ENCODE results near the gene UPF3A.
A peak's percentile ranks its signal among the peaks of the same experiment; 100 is the strongest.

UPF3A gene

DNA sequence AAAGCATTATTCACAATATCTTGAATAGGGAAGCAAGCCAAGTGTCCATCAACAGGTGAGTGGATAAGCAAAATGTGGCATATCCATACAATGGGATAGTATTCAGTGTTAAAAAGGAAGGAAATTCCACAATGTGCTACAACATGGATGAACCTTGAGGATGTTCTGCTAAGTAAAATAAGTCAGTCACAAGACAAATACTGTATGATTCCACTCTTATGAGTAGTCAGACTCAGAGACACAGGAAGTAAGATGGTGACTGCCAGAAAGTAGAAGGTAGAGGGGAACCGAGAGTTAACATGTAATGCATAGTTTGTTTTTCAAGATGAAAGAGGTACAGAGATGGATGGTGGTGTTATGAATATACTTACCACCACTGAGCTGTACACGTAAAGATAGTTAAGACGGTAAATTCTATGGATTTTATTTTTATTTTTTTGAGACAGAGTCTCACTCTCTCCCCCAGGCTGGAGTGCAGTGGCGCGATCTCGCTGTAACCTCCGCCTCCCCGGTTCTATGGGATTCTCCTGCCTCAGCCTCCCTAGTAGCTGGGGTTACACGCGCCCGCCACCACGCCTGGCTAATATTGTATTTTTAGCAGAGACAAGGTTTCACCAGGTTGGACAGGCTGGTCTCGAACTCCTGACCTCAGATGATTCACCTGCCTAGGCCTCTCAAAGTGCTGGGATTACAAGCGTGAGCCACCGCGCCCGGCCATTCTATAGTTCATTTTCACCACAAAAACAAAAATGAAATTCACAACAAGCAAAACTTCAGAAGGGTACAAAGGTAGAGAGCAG lies 31.9 kb downstream of the UPF3A start:
- H3K9ac ChIP-seq: no peak overlapping the region
- H2AFZ ChIP-seq: peak overlapping the region; percentile 65
- no peaks in the 10 kb centered on the region for H3K4me1 ChIP-seq
- H3K36me3 ChIP-seq (ENCODE audit: control insufficient read depth, insufficient read depth, low read length): no peaks in the 10 kb centered on the region
- H3K79me2 ChIP-seq: peaks cover 10% of the 10 kb centered on the region
- H3K27me3 ChIP-seq (ENCODE audit: control insufficient read depth, insufficient read depth, low read length): no peaks in the 10 kb centered on the region
- no peaks in the 10 kb centered on the region for H3K9me3 ChIP-seq (ENCODE audit: control insufficient read depth, low read length)
- no peak for TF ChIP-seq CTCF (IDR thresholded peaks at IDR 0.05)
- H3K4me3 ChIP-seq (ENCODE audit: low read depth, low read length): peak overlapping the region; percentile 74
- peak overlapping the region; percentile 86 for H3K4me2 ChIP-seq (ENCODE audit: low read length)
- peak overlapping the region; percentile 87 for H3K27ac ChIP-seq

GRCh38 chr13:114314074-114314912 lies 32.9 kb downstream of the UPF3A start, which contains the start of gene CHAMP1:
Gene CHAMP1, plus strand, starts transcription at chr13:114314503. Its CDS starts 9,340 bp downstream, at chr13:114323843.
- Histone ChIP-seq H3K9me3 (ENCODE audit: control insufficient read depth, low read length) (no peaks in the 10 kb centered on the region), H3K79me2 (peaks cover 10% of the 10 kb centered on the region), H3K9ac (no peak within 1 kb of the TSS), H3K4me1 (no peaks in the 10 kb centered on the region), H3K36me3 (ENCODE audit: control insufficient read depth, insufficient read depth, low read length) (no peaks in the 10 kb centered on the region), H3K4me3 (ENCODE audit: low read depth, low read length) (peak within 1 kb of the TSS; percentile 74), H3K27me3 (ENCODE audit: control insufficient read depth, insufficient read depth, low read length) (no peaks in the 10 kb centered on the region), H3K27ac (peak within 1 kb of the TSS; percentile 87), H2AFZ (peak within 1 kb of the TSS; percentile 74), H3K4me2 (ENCODE audit: low read length) (peak within 1 kb of the TSS; percentile 86)
- TF ChIP-seq CTCF (IDR thresholded peaks at IDR 0.05): no peak

DNA sequence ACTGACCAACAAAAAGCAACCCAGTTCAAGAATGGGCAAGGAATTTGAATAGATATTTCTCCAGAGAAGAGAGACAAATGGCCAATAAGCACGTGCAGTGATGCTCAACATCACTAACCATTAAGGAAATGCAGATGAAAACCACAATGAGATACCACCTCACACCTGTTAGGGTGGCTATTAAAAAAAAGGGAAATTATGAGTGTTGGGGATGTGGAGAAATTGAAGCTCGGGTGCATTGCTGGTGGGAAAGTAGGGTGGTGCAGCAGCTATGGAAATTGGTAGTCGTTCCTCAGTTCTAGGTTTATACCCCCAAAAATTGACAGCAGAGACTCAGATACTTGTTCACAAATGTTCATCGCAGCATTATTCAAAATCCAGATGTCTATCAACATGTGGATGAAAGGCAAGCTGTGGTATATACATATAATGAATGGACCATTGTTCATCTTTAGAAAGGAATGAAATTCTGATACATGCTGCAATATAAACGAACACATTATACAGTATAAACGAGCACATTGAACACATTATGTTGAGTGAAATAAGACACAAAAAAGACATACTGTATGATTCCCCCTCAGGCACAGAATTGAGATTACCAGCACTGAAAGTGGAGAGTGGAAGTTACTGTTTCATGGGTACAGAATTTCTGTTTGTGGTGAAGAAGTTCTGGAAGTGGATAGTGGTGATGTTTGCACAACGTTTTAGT lies 33.8 kb downstream of the UPF3A start:
- Histone ChIP-seq H3K4me3 (ENCODE audit: low read depth, low read length) (peak overlapping the region; percentile 74), H3K9ac (no peak overlapping the region), H3K9me3 (ENCODE audit: control insufficient read depth, low read length) (no peaks in the 10 kb centered on the region), H3K36me3 (ENCODE audit: control insufficient read depth, insufficient read depth, low read length) (no peaks in the 10 kb centered on the region), H3K79me2 (peaks cover 10% of the 10 kb centered on the region), H3K4me2 (ENCODE audit: low read length) (peak overlapping the region; percentile 86), H2AFZ (peak overlapping the region; percentile 74), H3K4me1 (no peaks in the 10 kb centered on the region), H3K27ac (no peak overlapping the region), H3K27me3 (ENCODE audit: control insufficient read depth, insufficient read depth, low read length) (no peaks in the 10 kb centered on the region)
- TF ChIP-seq CTCF (IDR thresholded peaks at IDR 0.05): no peak

GRCh38 chr13:114318624-114319023 lies 37.2 kb downstream of the UPF3A start:
- H3K9ac ChIP-seq: no peak overlapping the region
- H3K27ac ChIP-seq: no peak overlapping the region
- H3K4me3 ChIP-seq (ENCODE audit: low read depth, low read length): no peak overlapping the region
- no peak for TF ChIP-seq CTCF (IDR thresholded peaks at IDR 0.05)
- H3K9me3 ChIP-seq (ENCODE audit: control insufficient read depth, low read length): no peaks in the 10 kb centered on the region
- no peak overlapping the region for H3K4me2 ChIP-seq (ENCODE audit: low read length)
- peaks cover 10% of the 10 kb centered on the region for H3K79me2 ChIP-seq
- H3K4me1 ChIP-seq: no peaks in the 10 kb centered on the region
- H3K27me3 ChIP-seq (ENCODE audit: control insufficient read depth, insufficient read depth, low read length): no peaks in the 10 kb centered on the region
- no peak overlapping the region for H2AFZ ChIP-seq
- H3K36me3 ChIP-seq (ENCODE audit: control insufficient read depth, insufficient read depth, low read length): no peaks in the 10 kb centered on the region
